ENCODE results near the gene RPL36. TPM values are rescaled to one million over a fixed set of nuclear protein-coding genes. Genes with fewer than 3 reads are reported as not detected.
"Not testable (repeated sequence)": the region's sequence is repeated elsewhere in the genome, so short reads cannot be mapped to it uniquely, and the experiment has no call there.

The RPL36 gene
- total RNA-seq, 1 experiment from 2014 or later, result 787 TPM

DNA sequence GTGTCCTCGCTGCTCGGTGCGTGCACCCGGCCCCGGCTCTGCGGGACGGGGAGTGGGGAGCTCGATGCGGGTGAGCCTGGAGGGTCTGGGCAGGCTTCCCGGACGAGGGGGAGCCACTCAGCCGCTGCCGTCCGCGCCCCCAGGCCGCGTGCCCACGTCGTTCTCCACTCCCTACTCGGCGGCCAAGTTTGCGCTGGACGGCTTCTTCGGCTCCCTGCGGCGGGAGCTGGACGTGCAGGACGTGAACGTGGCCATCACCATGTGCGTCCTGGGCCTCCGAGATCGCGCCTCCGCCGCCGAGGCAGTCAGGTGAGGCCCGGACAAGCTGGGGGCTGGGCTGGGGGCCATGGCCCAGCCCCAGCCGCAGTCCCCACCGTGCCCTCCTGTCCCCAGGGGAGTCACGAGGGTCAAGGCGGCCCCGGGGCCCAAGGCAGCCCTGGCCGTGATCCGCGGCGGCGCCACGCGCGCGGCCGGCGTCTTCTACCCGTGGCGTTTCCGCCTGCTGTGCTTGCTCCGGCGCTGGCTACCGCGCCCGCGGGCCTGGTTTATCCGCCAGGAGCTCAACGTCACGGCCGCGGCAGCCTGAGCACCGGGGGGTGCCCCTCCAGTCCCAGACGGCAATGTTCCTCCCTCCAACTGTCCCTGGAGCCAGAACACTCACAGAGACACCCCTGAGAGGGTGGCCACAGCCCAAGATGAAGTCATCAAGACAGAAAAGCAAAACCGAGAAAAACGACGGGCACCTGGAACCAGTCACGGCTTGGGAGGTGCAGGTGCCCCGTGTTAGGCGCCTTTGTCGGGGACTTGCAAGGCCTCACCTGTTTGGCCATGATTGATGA, 2.5 kb upstream of the RPL36 start:
- Histone ChIP-seq H3K4me3 (no peak overlapping the region; the same call in 1 of the 2 replicates), H3K4me1 (replicated peaks; ENCODE audit: insufficient read depth) (no peaks in the 10 kb centered on the region), H3K9me3 (ENCODE audit: insufficient read depth, low read depth) (no peaks in the 10 kb centered on the region), H3K9me2 (ENCODE audit: insufficient read depth) (no peaks in the 10 kb centered on the region), H3K27ac (no peak overlapping the region), H2AFZ (no peak overlapping the region), H3F3A (ENCODE audit: insufficient read depth, low read depth) (peaks cover 16% of the 10 kb centered on the region), H3K79me2 (ENCODE audit: low read depth) (peaks cover 25% of the 10 kb centered on the region), H4K20me1 (ENCODE audit: insufficient read depth) (peaks cover 12% of the 10 kb centered on the region), H3K36me3 (ENCODE audit: low read depth) (0 out of 2 replicates have a peak, but pooled peaks cover 9% of the 10 kb centered on the region), H3K27me3 (ENCODE audit: insufficient read depth, low read depth) (no peaks in the 10 kb centered on the region), H3K4me2 (peak overlapping the region; percentile 5; the same call in 1 of the 2 replicates)
- no peak for TF ChIP-seq EZH2 (IDR thresholded peaks at IDR 0.05; ENCODE audit: low read depth)
- TF ChIP-seq CTCF (conservative IDR thresholded peaks at IDR 0.05), result no peak; the same call in 1 of the 2 replicates
- DNase-seq, result no peak
- intact Hi-C loops (cut with micrococcal nuclease; ENCODE audit: unreplicated experiment), result no loop called here
- POLR2A ChIA-PET (ENCODE audit: unreplicated experiment), result interaction anchor here (0.6 to 0.7 kb wide), 3 partner anchors 23 to 686 kb away, joined by 3 to 19 read pairs (median 10); no protein-coding TSS in a partner anchor
- BruUV-seq (replicated peaks), result no TSS peak
- CTCF ChIA-PET, result interaction anchor here (0.6 to 1.4 kb wide), 7 partner anchors 65 to 635 kb away, joined by 3 to 14 read pairs (median 5); partner anchors contain the start of genes SAFB and SAFB2

DNA sequence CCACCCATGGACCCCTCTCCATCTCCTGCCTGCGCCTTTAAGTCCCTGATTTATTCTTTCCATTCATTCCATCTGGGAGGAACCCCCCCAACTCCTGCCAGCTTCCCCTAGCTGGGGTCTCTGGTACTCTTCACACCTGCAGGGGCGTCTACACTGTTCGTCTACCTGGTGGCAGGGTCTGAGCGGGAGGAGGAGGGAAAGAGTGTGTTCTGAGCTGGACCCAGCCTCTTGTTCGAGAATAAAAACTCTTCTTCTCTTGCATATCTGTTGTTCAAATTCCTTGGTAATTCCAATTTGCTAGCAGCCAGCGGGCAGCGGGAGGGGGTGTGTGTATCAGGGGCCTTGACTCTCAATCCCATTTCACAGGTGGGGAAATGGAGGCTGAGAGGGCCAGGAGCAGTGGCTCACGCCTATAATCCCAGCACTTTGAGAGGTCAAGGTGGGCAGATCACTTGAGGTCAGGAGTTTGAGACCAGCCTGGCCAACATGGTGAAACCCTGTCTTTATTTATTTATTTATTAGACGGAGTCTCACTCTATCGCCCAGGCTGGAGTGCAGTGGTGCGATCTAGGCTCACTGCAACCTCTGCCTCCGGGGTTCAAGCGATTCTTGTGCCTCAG, 1.7 kb upstream of the RPL36 start:
- H2AFZ ChIP-seq; H3K36me3 ChIP-seq (ENCODE audit: low read depth); H3K27ac ChIP-seq; H3K27me3 ChIP-seq (ENCODE audit: insufficient read depth, low read depth); POLR2A ChIA-PET (ENCODE audit: unreplicated experiment); intact Hi-C loops (cut with micrococcal nuclease; ENCODE audit: unreplicated experiment); DNase-seq; BruUV-seq (replicated peaks); H3K9me3 ChIP-seq (ENCODE audit: insufficient read depth, low read depth); H3K4me2 ChIP-seq; H3K4me3 ChIP-seq; H3K9me2 ChIP-seq (ENCODE audit: insufficient read depth); H3K4me1 ChIP-seq (replicated peaks; ENCODE audit: insufficient read depth): not testable (repeated sequence)
- Histone ChIP-seq H4K20me1 (ENCODE audit: insufficient read depth) (peaks cover 20% of the 10 kb centered on the region), H3F3A (ENCODE audit: insufficient read depth, low read depth) (peaks cover 22% of the 10 kb centered on the region), H3K79me2 (ENCODE audit: low read depth) (peaks cover 33% of the 10 kb centered on the region)
- CTCF ChIA-PET, result interaction anchor here (0.6 kb wide), 1 partner anchor 152 kb away, joined by 14 read pairs; no protein-coding TSS in a partner anchor

GRCh38 chr19:5690955-5691821, 1.1 kb downstream of the RPL36 start:
- DNase-seq, result peak in 1 of 2 experiments; percentile 47
- BruUV-seq (replicated peaks), result no TSS peak
- Histone ChIP-seq H2AFZ (no peak overlapping the region), H3K36me3 (ENCODE audit: low read depth) (0 out of 2 replicates have a peak, but pooled peaks cover 9% of the 10 kb centered on the region), H3K4me1 (replicated peaks; ENCODE audit: insufficient read depth) (no peaks in the 10 kb centered on the region), H3K4me2 (peak overlapping the region; percentile 71), H4K20me1 (ENCODE audit: insufficient read depth) (peaks cover 37% of the 10 kb centered on the region), H3K9me3 (ENCODE audit: insufficient read depth, low read depth) (no peaks in the 10 kb centered on the region), H3K4me3 (peak overlapping the region; percentile 90), H3K27ac (peak overlapping the region; percentile 94), H3F3A (ENCODE audit: insufficient read depth, low read depth) (peaks cover 34% of the 10 kb centered on the region), H3K79me2 (ENCODE audit: low read depth) (peaks cover 37% of the 10 kb centered on the region), H3K9me2 (ENCODE audit: insufficient read depth) (no peaks in the 10 kb centered on the region), H3K27me3 (ENCODE audit: insufficient read depth, low read depth) (no peaks in the 10 kb centered on the region)
- CTCF ChIA-PET, result interaction anchor here (0.6 kb wide), 1 partner anchor 112 kb away, joined by 5 read pairs; no protein-coding TSS in a partner anchor
- POLR2A ChIA-PET (ENCODE audit: unreplicated experiment), result no interaction called here
- TF ChIP-seq CTCF (conservative IDR thresholded peaks at IDR 0.05) (no peak), EZH2 (IDR thresholded peaks at IDR 0.05; ENCODE audit: low read depth) (no peak)
- intact Hi-C loops (cut with micrococcal nuclease; ENCODE audit: unreplicated experiment), result no loop called here
